ENCODE results near the gene LAMA2. TPM values are rescaled to one million over a fixed set of nuclear protein-coding genes. Genes with fewer than 3 reads are reported as not detected.
"Not testable (repeated sequence)": the region's sequence is repeated elsewhere in the genome, so short reads cannot be mapped to it uniquely, and the experiment has no call there.

LAMA2 gene
- total RNA-seq, 4 donors from 2014 or later = 1.7 to 112 (median 19.6) TPM

GRCh38 chr6:129073691-129074395 is 190.9 kb downstream of the LAMA2 start:
- H3K27ac ChIP-seq = no peak overlapping the region
- H3K27me3 ChIP-seq = no peaks in the 10 kb centered on the region
- DNase-seq = no peak
- H3K4me1 ChIP-seq = no peaks in the 10 kb centered on the region
- TF ChIP-seq CTCF (IDR thresholded peaks at IDR 0.05) (no peak), POLR2A (IDR thresholded peaks at IDR 0.05) (no peak)
- no peaks in the 10 kb centered on the region for H3K9me3 ChIP-seq
- intact Hi-C loops (cut with DNase I) = no loop called here
- no peak overlapping the region for H3K4me3 ChIP-seq
- 37 to 40% methylated on average over 3 of the region's 3 CpGs for WGBS, 2 donors
- no peaks in the 10 kb centered on the region for H3K36me3 ChIP-seq

- Histone ChIP-seq H3K9me3 (no peaks in the 10 kb centered on the region), H3K27ac (no peak overlapping the region), H3K36me3 (no peaks in the 10 kb centered on the region), H3K4me1 (no peaks in the 10 kb centered on the region), H3K4me3 (no peak overlapping the region), H3K27me3 (no peaks in the 10 kb centered on the region)
- TF ChIP-seq POLR2A (IDR thresholded peaks at IDR 0.05) (no peak), CTCF (IDR thresholded peaks at IDR 0.05) (no peak)
- DNase-seq = no peak
- intact Hi-C loops (cut with DNase I) = no loop called here
Observed at GRCh38 chr6:129084406-129084805, 201.5 kb downstream of the LAMA2 start.

GRCh38 chr6:129088481-129088880 is 205.5 kb downstream of the LAMA2 start:
- intact Hi-C loops (cut with DNase I); DNase-seq; H3K36me3 ChIP-seq; H3K27ac ChIP-seq; H3K9me3 ChIP-seq; H3K4me1 ChIP-seq; H3K27me3 ChIP-seq; H3K4me3 ChIP-seq: not testable (repeated sequence)
- WGBS, 2 donors = no CpG with 5 or more reads among the region's 26 CpGs

GRCh38 chr6:129089357-129089756 is 206.4 kb downstream of the LAMA2 start:
- TF ChIP-seq POLR2A (IDR thresholded peaks at IDR 0.05) (no peak), CTCF (IDR thresholded peaks at IDR 0.05) (no peak)
- H3K27me3 ChIP-seq = no peaks in the 10 kb centered on the region
- 58 to 69% methylated on average over 1 of the region's 1 CpG for WGBS, 2 donors
- H3K27ac ChIP-seq = no peak overlapping the region
- no peaks in the 10 kb centered on the region for H3K4me1 ChIP-seq
- no peaks in the 10 kb centered on the region for H3K9me3 ChIP-seq
- H3K36me3 ChIP-seq = no peaks in the 10 kb centered on the region
- DNase-seq = no peak
- no peak overlapping the region for H3K4me3 ChIP-seq
- intact Hi-C loops (cut with DNase I) = no loop called here

GRCh38 chr6:129094147-129094546 is 211.2 kb downstream of the LAMA2 start:
- Histone ChIP-seq H3K4me3 (no peak overlapping the region), H3K9me3 (no peaks in the 10 kb centered on the region), H3K27me3 (no peaks in the 10 kb centered on the region), H3K27ac (no peak overlapping the region), H3K4me1 (no peaks in the 10 kb centered on the region), H3K36me3 (no peaks in the 10 kb centered on the region)
- DNase-seq = no peak
- intact Hi-C loops (cut with DNase I) = no loop called here
- TF ChIP-seq CTCF (IDR thresholded peaks at IDR 0.05) = no peak
- no peak for TF ChIP-seq POLR2A (IDR thresholded peaks at IDR 0.05)
- 50% methylated on average over 3 of the region's 3 CpGs for WGBS, 2 donors
